ENCODE measurements around the gene ERRFI1.

GRCh38 chr1:7980984-7981383, 45.1 kb downstream of the ERRFI1 start:
- no peak for TF ChIP-seq EZH2 (IDR thresholded peaks at IDR 0.05; ENCODE audit: borderline replicate concordance, low read depth, low read length, poor library complexity, severe bottlenecking)
- no peak for TF ChIP-seq CTCF (conservative IDR thresholded peaks at IDR 0.05; ENCODE audit: low read depth, low read length)

Measured in A673 (cell line).